ENCODE results near the gene GBF1. TPM values are rescaled to one million over a fixed set of nuclear protein-coding genes. Genes with fewer than 3 reads are reported as not detected.

GBF1 gene
- total RNA-seq, 1 experiment from 2014 or later: 69.8 TPM

- Mint-ChIP-seq H3K4me1 (ENCODE audit: low read depth, unreplicated experiment) (peaks cover 7% of the 10 kb centered on the region), H3K27me3 (ENCODE audit: insufficient read depth, unreplicated experiment) (no peaks in the 10 kb centered on the region), H3K9me3 (ENCODE audit: unreplicated experiment) (no peaks in the 10 kb centered on the region), H3K27ac (ENCODE audit: unreplicated experiment) (no peak overlapping the region), H3K36me3 (ENCODE audit: insufficient read depth, unreplicated experiment) (peaks cover 40% of the 10 kb centered on the region), H3K4me3 (ENCODE audit: unreplicated experiment) (no peak overlapping the region)
- TF ChIP-seq CTCF (IDR thresholded peaks at IDR 0.05; ENCODE audit: insufficient read depth in 1 of 2, low read depth in 1 of 2, low read length in 1 of 2, severe bottlenecking in 1 of 2, unreplicated experiment in 1 of 2): no peak
- Histone ChIP-seq H3K4me1 (no peaks in the 10 kb centered on the region), H3K9me3 (no peaks in the 10 kb centered on the region), H3K27me3 (replicated peaks; ENCODE audit: control insufficient read depth, insufficient read depth, low read length) (no peaks in the 10 kb centered on the region), H3K36me3 (ENCODE audit: control insufficient read depth, insufficient read depth, low read length) (peaks cover 2% of the 10 kb centered on the region), H3K4me3 (ENCODE audit: low read depth, low read length) (no peak overlapping the region)
- POLR2A ChIA-PET: no interaction called here
- BruUV-seq (replicated peaks): no TSS peak
- DNase-seq: no peak
- CTCF ChIA-PET: no interaction called here
- intact Hi-C loops (cut with micrococcal nuclease; ENCODE audit: unreplicated experiment): no loop called here
Observed at GRCh38 chr10:102261842-102262241, 16.5 kb downstream of the GBF1 start.

GRCh38 chr10:102262744-102263370 is 17.5 kb downstream of the GBF1 start:
- H3K27me3 Mint-ChIP-seq (ENCODE audit: insufficient read depth, unreplicated experiment): no peaks in the 10 kb centered on the region
- H3K4me3 Mint-ChIP-seq (ENCODE audit: unreplicated experiment): no peak overlapping the region
- intact Hi-C loops (cut with micrococcal nuclease; ENCODE audit: unreplicated experiment): no loop called here
- H3K9me3 ChIP-seq: no peaks in the 10 kb centered on the region
- H3K27ac Mint-ChIP-seq (ENCODE audit: unreplicated experiment): no peak overlapping the region
- CTCF ChIA-PET: no interaction called here
- DNase-seq: no peak
- TF ChIP-seq CTCF (IDR thresholded peaks at IDR 0.05; ENCODE audit: insufficient read depth in 1 of 2, low read depth in 1 of 2, low read length in 1 of 2, severe bottlenecking in 1 of 2, unreplicated experiment in 1 of 2): no peak
- peaks cover 40% of the 10 kb centered on the region for H3K36me3 Mint-ChIP-seq (ENCODE audit: insufficient read depth, unreplicated experiment)
- H3K4me3 ChIP-seq (ENCODE audit: low read depth, low read length): no peak overlapping the region
- peaks cover 7% of the 10 kb centered on the region for H3K4me1 Mint-ChIP-seq (ENCODE audit: low read depth, unreplicated experiment)
- peaks cover 2% of the 10 kb centered on the region for H3K36me3 ChIP-seq (ENCODE audit: control insufficient read depth, insufficient read depth, low read length)
- POLR2A ChIA-PET: no interaction called here
- H3K27me3 ChIP-seq (replicated peaks; ENCODE audit: control insufficient read depth, insufficient read depth, low read length): no peaks in the 10 kb centered on the region
- no TSS peak for BruUV-seq (replicated peaks)
- H3K4me1 ChIP-seq: no peaks in the 10 kb centered on the region
- H3K9me3 Mint-ChIP-seq (ENCODE audit: unreplicated experiment): no peaks in the 10 kb centered on the region

- Histone ChIP-seq H3K4me1 (no peaks in the 10 kb centered on the region), H3K4me3 (ENCODE audit: low read depth, low read length) (no peak overlapping the region), H3K27me3 (replicated peaks; ENCODE audit: control insufficient read depth, insufficient read depth, low read length) (no peaks in the 10 kb centered on the region), H3K9me3 (no peaks in the 10 kb centered on the region), H3K36me3 (ENCODE audit: control insufficient read depth, insufficient read depth, low read length) (peaks cover 2% of the 10 kb centered on the region)
- intact Hi-C loops (cut with micrococcal nuclease; ENCODE audit: unreplicated experiment): no loop called here
- POLR2A ChIA-PET: no interaction called here
- Mint-ChIP-seq H3K4me1 (ENCODE audit: low read depth, unreplicated experiment) (peaks cover 7% of the 10 kb centered on the region), H3K9me3 (ENCODE audit: unreplicated experiment) (no peaks in the 10 kb centered on the region), H3K27ac (ENCODE audit: unreplicated experiment) (no peak overlapping the region), H3K4me3 (ENCODE audit: unreplicated experiment) (no peak overlapping the region), H3K36me3 (ENCODE audit: insufficient read depth, unreplicated experiment) (peaks cover 40% of the 10 kb centered on the region), H3K27me3 (ENCODE audit: insufficient read depth, unreplicated experiment) (no peaks in the 10 kb centered on the region)
- no peak for DNase-seq
- BruUV-seq (replicated peaks): no TSS peak
- CTCF ChIA-PET: interaction anchor here (0.6 kb wide), 1 partner anchor 33 kb away, joined by 3 read pairs; no protein-coding TSS in a partner anchor
- no peak for TF ChIP-seq CTCF (IDR thresholded peaks at IDR 0.05; ENCODE audit: insufficient read depth in 1 of 2, low read depth in 1 of 2, low read length in 1 of 2, severe bottlenecking in 1 of 2, unreplicated experiment in 1 of 2)
Observed at GRCh38 chr10:102264371-102264770, 19.0 kb downstream of the GBF1 start.
